ENCODE data around the gene GALNT7.

DNA sequence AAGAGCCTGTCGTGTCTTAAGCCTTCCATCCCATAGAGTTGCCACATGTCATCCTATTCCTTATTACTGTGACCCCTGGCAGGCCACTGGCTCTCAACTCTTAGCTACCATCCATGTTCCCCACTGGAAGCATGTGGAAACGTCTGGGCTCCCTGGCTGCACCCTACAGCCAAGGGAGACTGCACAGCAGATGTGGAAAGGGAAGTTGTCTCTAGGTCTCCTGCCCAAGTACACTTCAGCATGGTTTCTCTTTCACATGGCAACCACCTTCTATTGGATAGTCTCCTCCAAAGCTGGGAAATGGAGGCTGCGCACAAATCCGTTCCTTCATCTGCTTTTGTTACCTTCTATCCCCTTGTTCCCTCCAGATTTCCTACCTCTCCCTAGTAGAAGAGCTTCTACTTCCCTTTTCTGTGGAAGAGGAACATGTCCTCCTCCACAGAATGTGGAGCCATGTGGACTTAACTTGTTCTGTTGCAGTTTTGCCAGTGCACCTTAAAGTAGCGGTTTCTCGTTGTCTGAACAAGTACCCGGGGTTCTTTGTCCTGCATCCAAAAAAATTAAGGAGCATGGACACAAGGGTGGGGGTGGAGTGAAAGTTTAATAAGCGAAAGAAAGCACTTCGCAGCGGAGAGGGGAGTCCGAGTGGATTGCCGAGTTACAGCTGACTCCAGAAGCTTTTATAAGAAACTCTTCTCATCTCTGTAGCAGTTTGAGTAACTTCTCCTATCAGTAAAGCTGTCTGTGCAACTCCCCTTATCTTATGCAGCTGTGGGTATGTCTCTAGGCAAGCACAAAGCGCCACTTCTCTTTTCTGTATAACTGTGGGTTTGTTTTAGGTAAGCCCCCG is 113.0 kb downstream of the GALNT7 start:
- TF ChIP-seq, protein P1, sequence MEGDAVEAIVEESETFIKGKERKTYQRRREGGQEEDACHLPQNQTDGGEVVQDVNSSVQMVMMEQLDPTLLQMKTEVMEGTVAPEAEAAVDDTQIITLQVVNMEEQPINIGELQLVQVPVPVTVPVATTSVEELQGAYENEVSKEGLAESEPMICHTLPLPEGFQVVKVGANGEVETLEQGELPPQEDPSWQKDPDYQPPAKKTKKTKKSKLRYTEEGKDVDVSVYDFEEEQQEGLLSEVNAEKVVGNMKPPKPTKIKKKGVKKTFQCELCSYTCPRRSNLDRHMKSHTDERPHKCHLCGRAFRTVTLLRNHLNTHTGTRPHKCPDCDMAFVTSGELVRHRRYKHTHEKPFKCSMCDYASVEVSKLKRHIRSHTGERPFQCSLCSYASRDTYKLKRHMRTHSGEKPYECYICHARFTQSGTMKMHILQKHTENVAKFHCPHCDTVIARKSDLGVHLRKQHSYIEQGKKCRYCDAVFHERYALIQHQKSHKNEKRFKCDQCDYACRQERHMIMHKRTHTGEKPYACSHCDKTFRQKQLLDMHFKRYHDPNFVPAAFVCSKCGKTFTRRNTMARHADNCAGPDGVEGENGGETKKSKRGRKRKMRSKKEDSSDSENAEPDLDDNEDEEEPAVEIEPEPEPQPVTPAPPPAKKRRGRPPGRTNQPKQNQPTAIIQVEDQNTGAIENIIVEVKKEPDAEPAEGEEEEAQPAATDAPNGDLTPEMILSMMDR (IDR thresholded peaks at IDR 0.05) = no peak
- TF ChIP-seq EP300 (IDR thresholded peaks at IDR 0.05; ENCODE audit: low read depth) = no peak
